Panc1 (cell line): Measurements from ENCODE around the gene CNOT4. TPM values are rescaled to one million over a fixed set of nuclear protein-coding genes. Genes with fewer than 3 reads are reported as not detected.

Experiments
- ATAC-seq: fragments of 200-7000 bp; cut with Tn5 transposase; 2 replicates; pipeline ENCODE4 v1.9.1; 2020; ENCODE audit warnings: mild to moderate bottlenecking, moderate library complexity
- BruUV-seq: library from RNA; stranded (reverse); fragments of 400-500 nt; replicated peaks from 2 replicates; lab custom pipeline; 2021; lab: Mats Ljungman, UMichigan
- CTCF ChIA-PET: fragments of 300-600 bp; sonication (Branson Sonifier 250); formaldehyde crosslinking; loops from one replicate; lab custom pipeline; 2022; ENCODE audit warnings: antibody characterized with exemption; lab: Charles Lee
- POLR2A ChIA-PET: fragments of 300-600 bp; sonication (Branson Sonifier 250); formaldehyde crosslinking; loops from one replicate; lab custom pipeline; 2022; ENCODE audit warnings: antibody characterized with exemption; lab: Charles Lee
- DNase-seq: peaks from one replicate; pipeline ENCODE4 v3.0.0-alpha.2; 2010; ENCODE audit warnings: low read depth, low spot score
- H3K27ac ChIP-seq: 2 replicates; pipeline ENCODE4 v1.5.1; 2011; ENCODE audit warnings: mild to moderate bottlenecking, low read length, inconsistent platforms
- H3K27me3 ChIP-seq: fragments of 200-500 bp; sonication (Bioruptor generic); 2 replicates; pipeline ENCODE4 v1.6.0; 2014; ENCODE audit warnings: low read length, inconsistent platforms; ENCODE audit not compliant: control insufficient read depth, insufficient read depth
- H3K36me3 ChIP-seq: fragments of 200-500 bp; sonication (Bioruptor generic); 2 replicates; pipeline ENCODE4 v1.5.1; 2014; ENCODE audit warnings: inconsistent platforms, mild to moderate bottlenecking, low read length, moderate library complexity; ENCODE audit not compliant: control insufficient read depth, insufficient read depth
- H3K4me1 ChIP-seq: 2 replicates; pipeline ENCODE4 v1.5.1; 2011; ENCODE audit warnings: inconsistent platforms, mild to moderate bottlenecking, low read length, moderate library complexity; ENCODE audit not compliant: control insufficient read depth, insufficient read depth
- H3K4me3 ChIP-seq, 2 experiments: 2 replicates each; pipeline ENCODE4 v1.5.1; 2011 to 2012; ENCODE audit warnings: low read depth in 2 of 2, low read length in 2 of 2, mild to moderate bottlenecking in 2 of 2, inconsistent platforms in 1 of 2, moderate library complexity in 1 of 2
- H3K9me3 ChIP-seq: fragments of 200-500 bp; sonication (Bioruptor generic); 2 replicates; pipeline ENCODE4 v1.5.1; 2014; ENCODE audit warnings: low read depth, mild to moderate bottlenecking, inconsistent platforms, low read length, moderate library complexity; ENCODE audit not compliant: control insufficient read depth, insufficient read depth
- CTCF ChIP-seq: fragments of 450-650 bp; IDR thresholded peaks from 2 replicates; pipeline ENCODE4 v1.5.1; 2017; ENCODE audit warnings: mild to moderate bottlenecking
- POLR2AphosphoS5 ChIP-seq: IDR thresholded peaks from 2 replicates; pipeline ENCODE4 v1.6.1; 2012; ENCODE audit warnings: mild to moderate bottlenecking, low read depth, low read length, moderate library complexity
- REST ChIP-seq, 2 experiments: IDR thresholded peaks; 2 replicates each; pipeline ENCODE4 v1.6.1; 2011 to 2012; ENCODE audit warnings: low read depth in 2 of 2, control low read depth in 1 of 2, low read length in 1 of 2, mild to moderate bottlenecking in 1 of 2, moderate library complexity in 1 of 2; ENCODE audit not compliant: insufficient read depth in 1 of 2
- SIN3A ChIP-seq: IDR thresholded peaks from 2 replicates; pipeline ENCODE4 v1.6.1; 2012; ENCODE audit warnings: low read depth, mild to moderate bottlenecking, low read length, moderate library complexity, borderline replicate concordance; ENCODE audit not compliant: insufficient read depth
- TCF7L2 ChIP-seq: IDR thresholded peaks from 2 replicates; pipeline ENCODE4 v1.6.1; 2011; ENCODE audit warnings: mild to moderate bottlenecking, low read depth, low read length, inconsistent platforms
- in situ Hi-C: cut with HindIII; loops from 2 replicates; pipeline ENCODE4 v1.10.0; 2016; ENCODE audit warnings: low sequenced_read_pairs, low pct_unique_long_range_greater_than_20kb
- intact Hi-C: fragments of 100-400 bp; cut with micrococcal nuclease; formaldehyde crosslinking; loops from one replicate; pipeline ENCODE4 v1.10.0; 2022; ENCODE audit not compliant: unreplicated experiment
- total RNA-seq: library from RNA; stranded (reverse); gene quantifications from one replicate; pipeline ENCODE4 v1.2.1, GENCODE V29; 2021; ENCODE audit not compliant: unreplicated experiment

The CNOT4 gene
- total RNA-seq, 1 experiment from 2014 or later: 22.3 TPM

- intact Hi-C loops (no loop called here), in situ Hi-C loops (no loop called here)
- Histone ChIP-seq H3K27me3 (no peaks in the 10 kb centered on the region), H3K36me3 (no peaks in the 10 kb centered on the region), H3K4me1 (no peaks in the 10 kb centered on the region), H3K4me3 (no peak overlapping the region), H3K27ac (no peak overlapping the region), H3K9me3 (no peaks in the 10 kb centered on the region)
- TF ChIP-seq POLR2AphosphoS5: no peak
- no peak for TF ChIP-seq CTCF
- no peak for TF ChIP-seq REST (IDR thresholded peaks at IDR 0.05; ENCODE audit: insufficient read depth in 1 of 2, low read depth in 2 of 2, low read length in 1 of 2)
- no peak for TF ChIP-seq TCF7L2
- no peak for TF ChIP-seq SIN3A
- BruUV-seq: no TSS peak
- ATAC-seq (no peak), DNase-seq (no peak)
- ChIA-PET POLR2A (no interaction called here), CTCF (no interaction called here)
Observed at GRCh38 chr7:135317676-135318325, 192.1 kb downstream of the CNOT4 start.

GRCh38 chr7:135316648-135317313 lies 193.1 kb downstream of the CNOT4 start:
- Histone ChIP-seq H3K27ac (no peak overlapping the region), H3K36me3 (no peaks in the 10 kb centered on the region), H3K4me3 (no peak overlapping the region), H3K9me3 (no peaks in the 10 kb centered on the region), H3K4me1 (no peaks in the 10 kb centered on the region), H3K27me3 (no peaks in the 10 kb centered on the region)
- BruUV-seq: no TSS peak
- POLR2A ChIA-PET: no interaction called here
- in situ Hi-C loops (no loop called here), intact Hi-C loops (no loop called here)
- CTCF ChIA-PET: no interaction called here
- ATAC-seq (no peak), DNase-seq (no peak)
- TF ChIP-seq TCF7L2 (no peak), CTCF (no peak), SIN3A (no peak), REST (IDR thresholded peaks at IDR 0.05; ENCODE audit: insufficient read depth in 1 of 2, low read depth in 2 of 2, low read length in 1 of 2) (no peak), POLR2AphosphoS5 (no peak)
